Activated CD4-positive, alpha-beta memory T cell treated with anti-CD3 and anti-CD28 coated beads for 36 hours (primary cell): Measurements from ENCODE around the gene NFIX. TPM values are rescaled to one million over a fixed set of nuclear protein-coding genes. Genes with fewer than 3 reads are reported as not detected.
A peak's percentile ranks its signal among the peaks of the same experiment; 100 is the strongest.

Source experiments
- CTCF ChIA-PET: fragments of 350-600 bp; sonication (Branson Sonifier 250); formaldehyde crosslinking; loops from one replicate; lab custom pipeline; 2021; ENCODE audit warnings: antibody characterized with exemption, inconsistent platforms; lab: Charles Lee
- POLR2A ChIA-PET: fragments of 350-600 bp; sonication (Branson Sonifier 250); formaldehyde crosslinking; loops from one replicate; lab custom pipeline; 2021; ENCODE audit warnings: antibody characterized with exemption; lab: Charles Lee
- DNase-seq: peaks from one replicate; pipeline ENCODE4 v3.0.0-alpha.2; 2020
- H3K27ac Mint-ChIP-seq: one replicate; pipeline ENCODE4 v1.8.0; 2021; ENCODE audit warnings: mixed read lengths
- H3K27me3 Mint-ChIP-seq: one replicate; pipeline ENCODE4 v1.8.0; 2021; ENCODE audit warnings: mixed read lengths
- H3K36me3 Mint-ChIP-seq: one replicate; pipeline ENCODE4 v1.8.0; 2021; ENCODE audit warnings: mixed read lengths
- H3K4me1 Mint-ChIP-seq: one replicate; pipeline ENCODE4 v1.8.0; 2021; ENCODE audit warnings: low read depth, mixed read lengths
- H3K4me3 Mint-ChIP-seq: one replicate; pipeline ENCODE4 v1.8.0; 2021; ENCODE audit warnings: mild to moderate bottlenecking, mixed read lengths
- H3K9me3 Mint-ChIP-seq: one replicate; pipeline ENCODE4 v1.8.0; 2021; ENCODE audit warnings: mixed read lengths
- intact Hi-C: fragments of 100-400 bp; cut with micrococcal nuclease; formaldehyde crosslinking; loops from one replicate; pipeline ENCODE4 v1.15.1; 2023
- total RNA-seq, 2 experiments: library from RNA; stranded (reverse); gene quantifications; one replicate each; pipeline ENCODE4 v1.2.3, GENCODE V29; 2021

NFIX gene
- total RNA-seq, 2 experiments from 2014 or later, result 1.6 to 2.0 TPM

- CTCF ChIA-PET, result interaction anchor here (0.5 to 2.8 kb wide), 11 partner anchors 11 to 153 kb away, joined by 3 to 16 read pairs (median 4); partner anchors contain the start of genes IER2 and STX10
- peaks cover 51% of the 10 kb centered on the region for H3K4me1 Mint-ChIP-seq
- no peaks in the 10 kb centered on the region for H3K9me3 Mint-ChIP-seq
- H3K27me3 Mint-ChIP-seq, result no peaks in the 10 kb centered on the region
- intact Hi-C loops, result loop anchor here (1.0 to 5.0 kb wide), 2 partner anchors 14 to 94 kb away; no protein-coding TSS in a partner anchor
- POLR2A ChIA-PET, result interaction anchor here (0.6 to 4.1 kb wide), 10 partner anchors 13 to 744 kb away, joined by 3 to 38 read pairs (median 8); partner anchors contain the start of genes IER2 and STX10
- DNase-seq, result peak; percentile 94
- H3K27ac Mint-ChIP-seq, result peak within 1 kb of the TSS; percentile 93
- peaks cover 16% of the 10 kb centered on the region for H3K36me3 Mint-ChIP-seq
- peak within 1 kb of the TSS; percentile 86 for H3K4me3 Mint-ChIP-seq
These were observed 122.6 kb downstream of the NFIX start, which contains the start of gene NACC1 for GRCh38 chr19:13117772-13118423. NACC1 (plus strand) TSS chr19:13118264; CDS start chr19:13135208, 16,944 bp downstream.

GRCh38 chr19:13118424-13119193 is 123.3 kb downstream of the NFIX start:
- H3K27ac Mint-ChIP-seq, result peak overlapping the region; percentile 77
- peak; percentile 63 for DNase-seq
- intact Hi-C loops, result loop anchor here (1.0 to 5.0 kb wide), 2 partner anchors 14 to 94 kb away; no protein-coding TSS in a partner anchor
- H3K4me3 Mint-ChIP-seq, result peak overlapping the region; percentile 79
- no peaks in the 10 kb centered on the region for H3K27me3 Mint-ChIP-seq
- peaks cover 53% of the 10 kb centered on the region for H3K4me1 Mint-ChIP-seq
- POLR2A ChIA-PET, result interaction anchor here (0.7 to 4.1 kb wide), 8 partner anchors 14 to 57 kb away, joined by 3 to 38 read pairs (median 12); partner anchors contain the start of genes IER2 and STX10
- CTCF ChIA-PET, result interaction anchor here (0.8 to 2.8 kb wide), 7 partner anchors 9 to 153 kb away, joined by 3 to 16 read pairs (median 6); partner anchors contain the start of genes IER2 and STX10
- peaks cover 16% of the 10 kb centered on the region for H3K36me3 Mint-ChIP-seq
- H3K9me3 Mint-ChIP-seq, result no peaks in the 10 kb centered on the region

GRCh38 chr19:13119627-13120026 is 124.4 kb downstream of the NFIX start:
- H3K27me3 Mint-ChIP-seq, result no peaks in the 10 kb centered on the region
- peak overlapping the region; percentile 79 for H3K4me3 Mint-ChIP-seq
- intact Hi-C loops, result loop anchor here (5.0 kb wide), 1 partner anchor 93 kb away; no protein-coding TSS in a partner anchor
- CTCF ChIA-PET, result interaction anchor here (0.8 to 2.8 kb wide), 3 partner anchors 8 to 58 kb away, joined by 3 to 12 read pairs (median 6); partner anchors contain the start of genes IER2 and STX10
- H3K27ac Mint-ChIP-seq, result peak overlapping the region; percentile 77
- H3K4me1 Mint-ChIP-seq, result peaks cover 57% of the 10 kb centered on the region
- no peaks in the 10 kb centered on the region for H3K9me3 Mint-ChIP-seq
- POLR2A ChIA-PET, result interaction anchor here (2.5 to 4.1 kb wide), 3 partner anchors 13 to 33 kb away, joined by 10 to 38 read pairs (median 19); partner anchors contain the start of genes IER2 and STX10
- no peak for DNase-seq
- H3K36me3 Mint-ChIP-seq, result peaks cover 16% of the 10 kb centered on the region

- POLR2A ChIA-PET, result interaction anchor here (1.8 to 3.0 kb wide), 3 partner anchors 12 to 31 kb away, joined by 5 to 19 read pairs (median 10); partner anchors contain the start of genes IER2 and STX10
- intact Hi-C loops, result no loop called here
- Mint-ChIP-seq H3K9me3 (no peaks in the 10 kb centered on the region), H3K36me3 (peaks cover 16% of the 10 kb centered on the region), H3K4me3 (peak overlapping the region; percentile 79), H3K4me1 (peaks cover 56% of the 10 kb centered on the region), H3K27me3 (no peaks in the 10 kb centered on the region), H3K27ac (no peak overlapping the region)
- CTCF ChIA-PET, result interaction anchor here (1.0 to 2.8 kb wide), 3 partner anchors 30 to 76 kb away, joined by 3 to 12 read pairs (median 6); partner anchors contain the start of genes IER2 and STX10
- DNase-seq, result no peak
These were observed 124.8 kb downstream of the NFIX start for GRCh38 chr19:13120031-13120430.

GRCh38 chr19:13120817-13121216 is 125.5 kb downstream of the NFIX start:
- Mint-ChIP-seq H3K4me1 (peaks cover 48% of the 10 kb centered on the region), H3K9me3 (no peaks in the 10 kb centered on the region), H3K4me3 (no peak overlapping the region), H3K27me3 (no peaks in the 10 kb centered on the region), H3K27ac (peak overlapping the region; percentile 49), H3K36me3 (peaks cover 14% of the 10 kb centered on the region)
- POLR2A ChIA-PET, result interaction anchor here (1.8 kb wide), 1 partner anchor 12 kb away, joined by 5 read pairs; no protein-coding TSS in a partner anchor
- DNase-seq, result no peak
- CTCF ChIA-PET, result interaction anchor here (0.6 to 2.1 kb wide), 5 partner anchors 31 to 143 kb away, joined by 3 to 6 read pairs (median 3); no protein-coding TSS in a partner anchor
- intact Hi-C loops, result no loop called here

GRCh38 chr19:13121551-13122274 is 126.4 kb downstream of the NFIX start:
- intact Hi-C loops, result no loop called here
- peak; percentile 36 for DNase-seq
- ChIA-PET CTCF (interaction anchor here (1.1 to 2.1 kb wide), 4 partner anchors 10 to 144 kb away, joined by 3 to 6 read pairs (median 4); no protein-coding TSS in a partner anchor), POLR2A (interaction anchor here (1.8 kb wide), 1 partner anchor 11 kb away, joined by 5 read pairs; no protein-coding TSS in a partner anchor)
- H3K9me3 Mint-ChIP-seq, result no peaks in the 10 kb centered on the region
- no peak overlapping the region for H3K4me3 Mint-ChIP-seq
- peaks cover 13% of the 10 kb centered on the region for H3K36me3 Mint-ChIP-seq
- H3K4me1 Mint-ChIP-seq, result peaks cover 46% of the 10 kb centered on the region
- peak overlapping the region; percentile 49 for H3K27ac Mint-ChIP-seq
- H3K27me3 Mint-ChIP-seq, result no peaks in the 10 kb centered on the region

GRCh38 chr19:13122275-13122878 is 127.1 kb downstream of the NFIX start:
- Mint-ChIP-seq H3K27me3 (no peaks in the 10 kb centered on the region), H3K36me3 (peaks cover 13% of the 10 kb centered on the region), H3K4me3 (no peak overlapping the region), H3K27ac (peak overlapping the region; percentile 49), H3K4me1 (peaks cover 46% of the 10 kb centered on the region), H3K9me3 (no peaks in the 10 kb centered on the region)
- ChIA-PET POLR2A (no interaction called here), CTCF (interaction anchor here (1.2 to 2.1 kb wide), 2 partner anchors 10 to 30 kb away, joined by 3 to 4 read pairs; no protein-coding TSS in a partner anchor)
- intact Hi-C loops, result no loop called here
- DNase-seq, result no peak

- Mint-ChIP-seq H3K36me3 (peaks cover 13% of the 10 kb centered on the region), H3K4me3 (no peak overlapping the region), H3K4me1 (peaks cover 49% of the 10 kb centered on the region), H3K27me3 (no peaks in the 10 kb centered on the region), H3K27ac (no peak overlapping the region), H3K9me3 (no peaks in the 10 kb centered on the region)
- CTCF ChIA-PET, result interaction anchor here (2.1 kb wide), 1 partner anchor 9 kb away, joined by 4 read pairs; no protein-coding TSS in a partner anchor
- intact Hi-C loops, result no loop called here
- no peak for DNase-seq
- POLR2A ChIA-PET, result no interaction called here
These were observed 128.0 kb downstream of the NFIX start for GRCh38 chr19:13122980-13123957.

- DNase-seq, result no peak
- Mint-ChIP-seq H3K4me3 (no peak overlapping the region), H3K36me3 (peaks cover 5% of the 10 kb centered on the region), H3K27ac (no peak overlapping the region), H3K27me3 (no peaks in the 10 kb centered on the region), H3K9me3 (no peaks in the 10 kb centered on the region), H3K4me1 (peaks cover 36% of the 10 kb centered on the region)
- POLR2A ChIA-PET, result no interaction called here
- CTCF ChIA-PET, result interaction anchor here (2.0 kb wide), 1 partner anchor 22 kb away, joined by 4 read pairs; no protein-coding TSS in a partner anchor
- intact Hi-C loops, result no loop called here
These were observed 131.8 kb downstream of the NFIX start for GRCh38 chr19:13127051-13127450.
